Frontal cortex (tissue), 4 donors: Measurements from ENCODE around the gene DACT2. TPM values are rescaled to one million over a fixed set of nuclear protein-coding genes. Genes with fewer than 3 reads are reported as not detected.

Experiments
- DNase-seq, 2 donors: peaks; one replicate each; pipeline ENCODE4 v3.0.0; 2012; ENCODE audit warnings: low spot score in 2 of 2
- FAIRE-seq: peaks from 2 replicates; lab custom pipeline; 2012; peaks lifted over from hg19 to GRCh38; lab: Jason Lieb, UNC
- total RNA-seq: library from RNA; depleted of rRNA; stranded (reverse); fragments of >200 nt; gene quantifications from one replicate; pipeline ENCODE4 v1.2.3, GENCODE V29; 2014
- donor health status: control.
- donor health status: control.
- donor health status: control.

Gene DACT2
- total RNA-seq, 1 donor from 2014 or later, result 2.9 TPM

- no peak for FAIRE-seq
Observed at GRCh38 chr6:168354338-168354737, 34.8 kb upstream of the DACT2 start.

GRCh38 chr6:168353041-168353440 lies 33.5 kb upstream of the DACT2 start:
- FAIRE-seq, result no peak
- no peak for DNase-seq

More at GRCh38 chr6:168354338-168354737, 34.8 kb upstream of the DACT2 start:
- no peak for DNase-seq

- no peak for FAIRE-seq
- no peak for DNase-seq
Observed at GRCh38 chr6:168352096-168352495, 32.5 kb upstream of the DACT2 start.

- no peak for DNase-seq
- FAIRE-seq, result no peak
Observed at GRCh38 chr6:168349718-168350210, 30.2 kb upstream of the DACT2 start.

GRCh38 chr6:168348186-168348585 lies 28.6 kb upstream of the DACT2 start:
- no peak for DNase-seq
- FAIRE-seq, result no peak

GRCh38 chr6:168347615-168348014 lies 28.0 kb upstream of the DACT2 start:
- no peak for DNase-seq
- FAIRE-seq, result no peak

GRCh38 chr6:168347053-168347452 lies 27.5 kb upstream of the DACT2 start:
- FAIRE-seq (no peak), DNase-seq (no peak)

GRCh38 chr6:168345896-168346754 lies 26.5 kb upstream of the DACT2 start:
- DNase-seq, result no peak
- no peak for FAIRE-seq

GRCh38 chr6:168345266-168345665 lies 25.7 kb upstream of the DACT2 start:
- no peak for FAIRE-seq
- no peak for DNase-seq

GRCh38 chr6:168344338-168344737 lies 24.8 kb upstream of the DACT2 start:
- FAIRE-seq (no peak), DNase-seq (no peak)

- DNase-seq, result no peak
- FAIRE-seq, result no peak
Observed at GRCh38 chr6:168343239-168344150, 23.9 kb upstream of the DACT2 start.

GRCh38 chr6:168342636-168343035 lies 23.1 kb upstream of the DACT2 start:
- FAIRE-seq (no peak), DNase-seq (no peak)

GRCh38 chr6:168341280-168341900 lies 21.8 kb upstream of the DACT2 start:
- FAIRE-seq, result no peak
- no peak for DNase-seq

GRCh38 chr6:168340819-168341218 lies 21.2 kb upstream of the DACT2 start:
- FAIRE-seq, result no peak
- DNase-seq, result no peak

- DNase-seq (no peak), FAIRE-seq (no peak)
Observed at GRCh38 chr6:168338777-168339176, 19.2 kb upstream of the DACT2 start.

GRCh38 chr6:168336967-168337366 lies 17.4 kb upstream of the DACT2 start:
- DNase-seq (no peak), FAIRE-seq (no peak)

GRCh38 chr6:168333989-168334388 lies 14.4 kb upstream of the DACT2 start:
- DNase-seq (no peak), FAIRE-seq (no peak)

GRCh38 chr6:168333491-168333890 lies 13.9 kb upstream of the DACT2 start:
- no peak for FAIRE-seq
- no peak for DNase-seq

GRCh38 chr6:168333039-168333438 lies 13.5 kb upstream of the DACT2 start:
- DNase-seq, result no peak

GRCh38 chr6:168332020-168332419 lies 12.4 kb upstream of the DACT2 start:
- no peak for DNase-seq
- no peak for FAIRE-seq

More at GRCh38 chr6:168333039-168333438, 13.5 kb upstream of the DACT2 start:
- no peak for FAIRE-seq
